Sigmoid colon (tissue), 7 donors: ENCODE measurements around the gene PPP1R16B. TPM values are rescaled to one million over a fixed set of nuclear protein-coding genes. Genes with fewer than 3 reads are reported as not detected.

Experiments
- DNase-seq: peaks from one replicate; pipeline ENCODE4 v3.0.0-alpha.2; 2019
- H3K27ac ChIP-seq, 4 donors: fragments of 200-600 bp; sonication (generic); one replicate each; pipeline ENCODE4 v1.5.1; 2016 to 2019; ENCODE audit warnings: mild to moderate bottlenecking in 1 of 4
- H3K27me3 ChIP-seq, 3 donors: fragments of 200-600 bp; sonication (generic); one replicate each; pipeline ENCODE4 v1.5.1; 2019; ENCODE audit warnings: mild to moderate bottlenecking in 1 of 3
- H3K36me3 ChIP-seq, 4 donors: fragments of 200-600 bp; sonication (generic); one replicate each; pipeline ENCODE4 v1.5.1; 2016 to 2019
- H3K4me1 ChIP-seq, 4 donors: fragments of 200-600 bp; sonication (generic); one replicate each; pipeline ENCODE4 v1.5.1; 2017 to 2019
- H3K4me3 ChIP-seq, 4 donors: fragments of 200-600 bp; sonication (generic); one replicate each; pipeline ENCODE4 v1.5.1; 2017 to 2019; ENCODE audit warnings: mild to moderate bottlenecking in 2 of 4, moderate library complexity in 1 of 4
- H3K9me3 ChIP-seq, 4 donors: fragments of 200-600 bp in 3 of 4; sonication (generic) in 3 of 4; one replicate each; pipeline versions ENCODE4 v1.5.1 to v1.6.1; 2013 to 2019
- CTCF ChIP-seq, 4 experiments: fragments of 450-650 bp in 3 of 4; fragments of 200-600 bp in 1 of 4; IDR thresholded peaks; one replicate each; pipeline ENCODE4 v1.5.1; 2016 to 2019; ENCODE audit warnings: antibody characterized with exemption in 4 of 4, mild to moderate bottlenecking in 3 of 4, moderate library complexity in 2 of 4
- EP300 ChIP-seq, 4 donors: sonication (generic); formaldehyde crosslinking; IDR thresholded peaks; one replicate each; pipeline ENCODE4 v1.6.1; 2017; ENCODE audit warnings: antibody characterized with exemption in 4 of 4
- POLR2A ChIP-seq, 2 donors: fragments of 450-650 bp; IDR thresholded peaks; one replicate each; pipeline ENCODE4 v1.6.1; 2016; ENCODE audit warnings: antibody characterized with exemption in 2 of 2, mild to moderate bottlenecking in 2 of 2, moderate library complexity in 2 of 2
- POLR2AphosphoS5 ChIP-seq, 4 donors: sonication (generic); formaldehyde crosslinking; IDR thresholded peaks; one replicate each; pipeline ENCODE4 v1.6.1; 2017; ENCODE audit warnings: antibody characterized with exemption in 4 of 4
- WGBS, 2 donors: extraction: QIAGEN DNeasy Blood & Tissue Kit; methylation state at CpG; one replicate each; pipeline ENCODE4 v1.1.7; 2013; 5-methylcytosine and 5-hydroxymethylcytosine counted together
- intact Hi-C: fragments of 100-400 bp; cut with DNase I; formaldehyde crosslinking; loops from one replicate; pipeline ENCODE4 v1.15.1; 2023
- polyA plus RNA-seq, 3 donors: library from polyadenylated mRNA; stranded (reverse); fragments of 200-250 nt; gene quantifications; one replicate each; pipeline ENCODE4 v1.2.3, GENCODE V29; 2013
- total RNA-seq, 4 donors: library from RNA; depleted of rRNA; stranded (reverse); fragments of >200 nt; gene quantifications; one replicate each; pipeline ENCODE4 v1.1.0, GENCODE V29; 2016
- donor health status: healthy with polysubstance abuse.
- donor health status: Bipolar disorder and iron deficiency.
- donor health status: healthy.

PPP1R16B gene
- total and polyA plus RNA-seq, 7 donors = 0.92 to 21.7 (median 3.6) TPM

- intact Hi-C loops = no loop called here
- H3K27ac ChIP-seq = peak overlapping the region in 3 of 4 donors; percentile 31 to 87 (median 85)
- no peak overlapping the region for H3K4me3 ChIP-seq
- DNase-seq = no peak
- H3K27me3 ChIP-seq = no peaks in the 10 kb centered on the region
- WGBS, 2 donors = 82 to 97% methylated on average over 5 of the region's 5 CpGs
- H3K36me3 ChIP-seq = peaks cover 0 to 13% (median 0%) of the 10 kb centered on the region in 4 donors
- no peak for TF ChIP-seq CTCF (IDR thresholded peaks at IDR 0.05)
- no peak for TF ChIP-seq POLR2A (IDR thresholded peaks at IDR 0.05)
- TF ChIP-seq POLR2AphosphoS5 (IDR thresholded peaks at IDR 0.05) = no peak
- TF ChIP-seq EP300 (IDR thresholded peaks at IDR 0.05) = no peak
- no peaks in the 10 kb centered on the region for H3K9me3 ChIP-seq
- H3K4me1 ChIP-seq = peaks cover 0 to 61% (median 21%) of the 10 kb centered on the region in 4 donors
Measured at GRCh38 chr20:38935967-38936407, 130.5 kb downstream of the PPP1R16B start.

- TF ChIP-seq CTCF (IDR thresholded peaks at IDR 0.05) (no peak), POLR2AphosphoS5 (IDR thresholded peaks at IDR 0.05) (no peak), EP300 (IDR thresholded peaks at IDR 0.05) (no peak), POLR2A (IDR thresholded peaks at IDR 0.05) (no peak)
- peaks cover 0 to 18% (median 0%) of the 10 kb centered on the region in 4 donors for H3K36me3 ChIP-seq
- H3K4me1 ChIP-seq = peaks cover 0 to 51% (median 19%) of the 10 kb centered on the region in 4 donors
- 95 to 97% methylated on average over 5 of the region's 5 CpGs for WGBS, 2 donors
- intact Hi-C loops = no loop called here
- H3K27ac ChIP-seq = peak overlapping the region in 2 of 4 donors; percentile 85 to 87
- no peaks in the 10 kb centered on the region for H3K27me3 ChIP-seq
- H3K4me3 ChIP-seq = no peak overlapping the region
- H3K9me3 ChIP-seq = no peaks in the 10 kb centered on the region
- DNase-seq = no peak
Measured at GRCh38 chr20:38937000-38937399, 131.5 kb downstream of the PPP1R16B start.

- peak; percentile 4 for DNase-seq
Measured at GRCh38 chr20:38937978-38938473, 132.5 kb downstream of the PPP1R16B start.

GRCh38 chr20:38939686-38940085 lies 134.2 kb downstream of the PPP1R16B start:
- 89 to 95% methylated on average over 2 of the region's 2 CpGs for WGBS, 2 donors
- DNase-seq = peak; percentile 2
- H3K27me3 ChIP-seq = no peaks in the 10 kb centered on the region
- H3K4me3 ChIP-seq = no peak overlapping the region
- no peaks in the 10 kb centered on the region for H3K9me3 ChIP-seq
- peaks cover 0 to 30% (median 15%) of the 10 kb centered on the region in 4 donors for H3K4me1 ChIP-seq
- TF ChIP-seq POLR2A (IDR thresholded peaks at IDR 0.05) (no peak), EP300 (IDR thresholded peaks at IDR 0.05) (no peak), CTCF (IDR thresholded peaks at IDR 0.05) (no peak), POLR2AphosphoS5 (IDR thresholded peaks at IDR 0.05) (no peak)
- intact Hi-C loops = no loop called here
- H3K36me3 ChIP-seq = peaks cover 0 to 45% (median 6%) of the 10 kb centered on the region in 4 donors
- peak overlapping the region in 3 of 4 donors; percentile 5 to 50 (median 18) for H3K27ac ChIP-seq

More at GRCh38 chr20:38937978-38938473, 132.5 kb downstream of the PPP1R16B start:
- H3K9me3 ChIP-seq = no peaks in the 10 kb centered on the region
- peaks cover 0 to 42% (median 15%) of the 10 kb centered on the region in 4 donors for H3K4me1 ChIP-seq
- peak overlapping the region in 2 of 4 donors; percentile 85 to 87 for H3K27ac ChIP-seq
- intact Hi-C loops = no loop called here
- H3K27me3 ChIP-seq = no peaks in the 10 kb centered on the region
- H3K4me3 ChIP-seq = no peak overlapping the region
- no peak for TF ChIP-seq POLR2A (IDR thresholded peaks at IDR 0.05)
- TF ChIP-seq CTCF (IDR thresholded peaks at IDR 0.05) = no peak
- TF ChIP-seq EP300 (IDR thresholded peaks at IDR 0.05) = no peak
- no peak for TF ChIP-seq POLR2AphosphoS5 (IDR thresholded peaks at IDR 0.05)
- peaks cover 0 to 28% (median 1%) of the 10 kb centered on the region in 4 donors for H3K36me3 ChIP-seq
- WGBS, 2 donors = 84 to 90% methylated on average over 7 of the region's 7 CpGs
